ENCODE results near the gene CDC42SE2.
"Not testable (repeated sequence)": the region's sequence is repeated elsewhere in the genome, so short reads cannot be mapped to it uniquely, and the experiment has no call there.

CDC42SE2 gene

GRCh38 chr5:131250751-131251475 lies 12.9 kb upstream of the CDC42SE2 start:
- DNase-seq (ENCODE audit: low read depth): no peak

DNA sequence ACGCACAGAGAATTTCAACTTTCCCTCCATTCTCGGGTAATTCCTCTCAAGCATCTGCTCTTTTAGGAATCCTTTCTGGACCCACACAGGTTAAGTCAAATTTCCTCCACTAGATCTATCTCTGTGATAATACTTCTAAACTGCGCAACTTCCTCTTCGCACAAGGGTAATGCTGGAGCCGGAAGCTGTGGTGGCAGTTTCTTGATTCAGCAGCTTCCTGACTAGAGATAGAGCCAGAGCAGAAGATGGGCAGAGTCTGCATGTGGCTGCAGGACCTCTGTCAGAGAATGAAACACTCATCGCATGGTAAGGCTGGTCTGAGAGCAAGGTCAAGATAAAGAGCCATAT lies 11.1 kb upstream of the CDC42SE2 start:
- no peak for DNase-seq (ENCODE audit: low read depth)

DNA sequence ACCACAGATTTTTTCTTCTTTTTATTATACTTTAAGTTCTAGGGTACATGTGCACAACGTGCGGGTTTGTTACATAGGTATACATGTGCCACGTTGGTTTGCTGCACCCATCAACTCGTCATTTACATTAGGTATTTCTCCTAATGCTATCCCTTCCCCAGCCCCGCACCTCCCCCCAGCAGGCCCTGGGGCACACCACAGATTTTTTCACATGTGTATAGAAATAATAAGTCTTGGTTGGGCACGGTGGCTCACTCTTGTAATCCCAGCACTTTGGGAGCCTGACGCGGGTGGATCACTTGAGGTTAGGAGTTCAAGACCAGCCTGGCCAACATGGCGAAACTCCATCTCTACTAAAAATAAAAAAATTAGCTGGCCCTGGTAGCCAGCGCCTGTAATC lies 9.8 kb upstream of the CDC42SE2 start:
- DNase-seq (ENCODE audit: low read depth): not testable (repeated sequence)

- no peak for DNase-seq (ENCODE audit: low read depth)
These were observed 9.1 kb upstream of the CDC42SE2 start for GRCh38 chr5:131254741-131255140.

GRCh38 chr5:131256507-131256823 lies 7.4 kb upstream of the CDC42SE2 start:
- no peak for DNase-seq (ENCODE audit: low read depth)

DNA sequence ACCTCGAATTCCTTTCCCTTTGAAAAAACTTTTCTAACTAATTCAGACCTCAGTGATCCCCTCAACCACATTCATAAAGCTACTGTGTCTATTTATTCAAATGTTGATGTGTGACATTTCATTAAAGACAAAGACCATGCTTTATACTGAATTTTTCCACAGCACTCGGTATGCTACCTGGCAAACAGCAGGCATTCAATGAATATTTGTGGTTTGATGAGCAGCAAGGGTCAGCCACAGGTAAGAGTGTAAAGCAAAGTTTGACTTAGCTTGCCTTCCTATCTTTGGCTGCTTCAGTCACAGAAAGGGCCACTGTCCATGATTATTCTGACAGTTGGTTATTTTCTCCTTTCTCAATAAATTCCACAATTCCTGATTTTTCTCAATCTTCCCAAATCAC lies 5.1 kb upstream of the CDC42SE2 start:
- no peak for DNase-seq (ENCODE audit: low read depth)

DNA sequence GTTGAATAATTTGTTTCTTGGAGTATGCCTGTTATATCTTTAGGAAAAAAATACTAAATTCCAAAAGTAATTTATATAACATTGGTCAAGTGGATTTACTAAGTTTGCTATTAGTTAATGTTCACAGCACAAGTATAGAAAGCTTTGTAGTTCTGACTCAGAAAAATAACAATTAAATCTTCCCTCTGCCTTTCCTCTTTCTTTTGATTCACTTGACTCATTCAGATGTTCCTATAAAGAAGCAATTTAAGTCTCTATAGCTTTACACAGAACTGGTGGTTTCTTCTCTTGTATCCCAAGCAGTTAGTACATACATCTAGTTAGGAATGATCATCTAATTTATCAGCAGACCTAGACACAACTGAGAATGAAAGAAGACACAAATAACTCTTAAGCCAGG lies 4.5 kb upstream of the CDC42SE2 start:
- no peak for DNase-seq (ENCODE audit: low read depth)

DNA sequence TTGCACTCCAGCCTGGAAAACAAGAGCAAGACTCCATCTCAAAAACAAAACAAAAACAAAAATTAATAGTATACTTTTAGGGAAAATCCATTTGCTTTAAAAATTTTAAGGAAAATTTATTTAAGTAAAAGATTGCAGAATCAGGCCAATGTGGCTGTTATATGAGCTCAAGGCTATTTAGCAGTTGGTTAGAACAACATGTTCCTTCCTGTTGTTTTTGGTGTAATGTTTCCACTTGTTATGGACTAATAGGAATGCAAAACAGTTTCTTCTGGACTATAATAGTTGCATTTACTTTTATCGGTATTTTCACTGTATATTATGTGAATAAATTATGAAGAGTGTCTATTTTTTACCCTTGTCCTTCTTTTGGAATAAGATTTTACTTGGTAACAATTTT lies 3.0 kb upstream of the CDC42SE2 start:
- DNase-seq (ENCODE audit: low read depth): no peak

DNA sequence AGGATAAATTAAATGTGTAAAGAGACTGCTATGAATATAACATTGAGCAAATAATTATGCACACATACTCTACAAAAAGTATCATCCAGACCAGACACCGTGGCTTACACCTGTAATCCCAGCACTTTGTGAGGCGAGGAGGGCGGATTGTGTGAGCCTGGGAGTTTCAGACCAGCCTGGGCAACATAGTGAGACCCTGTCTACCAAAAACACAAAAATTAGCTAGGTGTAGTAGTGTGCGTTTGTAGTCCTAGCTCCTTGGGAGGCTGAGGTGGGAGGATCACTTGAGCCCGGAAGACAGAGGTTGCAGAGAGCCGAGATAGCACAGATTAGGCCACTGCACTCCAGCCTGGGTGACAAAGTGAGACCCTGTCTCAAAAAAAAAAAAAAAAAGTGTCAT lies 2.4 kb upstream of the CDC42SE2 start:
- DNase-seq (ENCODE audit: low read depth): no peak

GRCh38 chr5:131262953-131263541 lies 806 bp upstream of the CDC42SE2 start:
- no peak for DNase-seq (ENCODE audit: low read depth)

DNA sequence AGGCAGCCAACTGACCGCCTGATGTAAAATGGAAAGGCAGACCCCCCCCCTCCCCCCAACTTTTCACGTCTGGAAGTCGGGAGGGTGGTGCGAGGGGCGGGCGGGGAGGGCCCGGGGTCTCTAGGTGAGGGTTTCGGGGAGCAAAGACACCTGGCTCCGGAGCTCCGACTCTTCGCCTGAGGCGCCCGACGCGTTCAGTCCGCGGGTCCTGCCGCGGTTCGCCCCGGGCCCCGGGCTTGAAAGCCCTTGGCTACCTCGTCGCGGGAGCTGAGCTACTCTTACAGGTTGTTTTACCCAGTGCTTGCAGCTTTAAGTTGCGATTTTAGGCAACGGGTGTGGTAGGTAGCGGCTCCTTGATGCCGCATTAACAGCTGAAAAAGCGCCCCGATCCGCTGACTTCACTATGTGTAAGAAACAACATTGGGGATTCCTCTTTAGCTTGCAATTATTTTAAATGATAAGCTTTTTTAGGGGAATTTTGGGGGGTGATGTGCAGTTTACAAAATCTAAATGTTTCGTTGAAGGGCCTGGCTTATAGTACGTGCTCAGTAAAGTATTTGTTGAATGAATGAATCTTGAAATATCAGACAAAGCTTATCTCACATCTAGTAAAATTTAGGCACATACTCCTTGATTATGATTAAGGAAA lies 722 bp downstream of the CDC42SE2 start:
- no peak for DNase-seq (ENCODE audit: low read depth)

GRCh38 chr5:131265311-131265803 lies 1.5 kb downstream of the CDC42SE2 start:
- no peak for DNase-seq (ENCODE audit: low read depth)

- DNase-seq (ENCODE audit: low read depth): no peak
These were observed 2.7 kb downstream of the CDC42SE2 start for GRCh38 chr5:131266370-131267060.

- DNase-seq (ENCODE audit: low read depth): no peak
These were observed 5.0 kb downstream of the CDC42SE2 start for GRCh38 chr5:131268758-131269370.

- DNase-seq (ENCODE audit: low read depth): no peak
These were observed 7.0 kb downstream of the CDC42SE2 start for GRCh38 chr5:131270809-131271208.

DNA sequence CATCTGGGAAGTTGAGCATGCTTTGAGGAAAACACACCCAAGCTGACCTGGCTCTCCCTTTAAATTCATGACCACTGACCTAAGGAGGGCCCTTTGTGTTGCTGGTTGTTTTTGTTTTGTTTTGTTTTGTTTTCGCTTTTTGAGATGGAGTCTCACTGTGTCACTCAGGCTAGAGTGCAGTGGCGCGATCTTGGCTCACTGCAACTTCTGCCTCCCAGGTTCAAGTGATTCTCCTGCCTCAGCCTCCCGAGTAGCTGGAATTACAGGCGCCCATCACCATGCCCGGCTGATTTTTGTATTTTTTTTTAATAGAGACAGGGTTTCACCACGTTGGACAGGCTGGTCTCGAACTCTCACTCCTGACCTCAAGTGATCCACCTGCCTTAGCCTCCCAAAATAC lies 8.0 kb downstream of the CDC42SE2 start:
- not testable (repeated sequence) for DNase-seq (ENCODE audit: low read depth)

- no peak for DNase-seq (ENCODE audit: low read depth)
These were observed 8.5 kb downstream of the CDC42SE2 start for GRCh38 chr5:131272307-131272706.

DNA sequence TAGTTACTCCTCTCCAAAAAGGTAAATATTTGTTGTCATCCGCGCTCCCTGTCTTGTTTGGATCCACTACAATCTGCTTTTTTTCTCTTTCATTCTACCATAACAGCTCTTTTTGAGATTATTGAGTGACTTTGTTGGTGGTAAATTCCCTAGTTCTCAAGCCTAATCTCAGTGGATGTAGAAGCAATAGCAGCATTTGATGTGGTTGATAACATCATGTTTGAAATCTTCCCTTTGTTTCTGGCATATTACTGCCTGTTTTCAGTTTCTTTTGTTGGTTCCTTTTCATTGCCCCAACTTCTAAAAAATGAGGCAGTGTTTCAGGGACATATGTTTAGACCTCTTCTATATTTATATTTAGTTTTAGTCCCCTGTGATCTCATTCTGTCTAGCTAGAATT lies 8.9 kb downstream of the CDC42SE2 start:
- DNase-seq (ENCODE audit: low read depth): no peak

- DNase-seq (ENCODE audit: low read depth): no peak
These were observed 10.6 kb downstream of the CDC42SE2 start for GRCh38 chr5:131274326-131275063.

- DNase-seq (ENCODE audit: low read depth): no peak
These were observed 12.2 kb downstream of the CDC42SE2 start for GRCh38 chr5:131276072-131276471.

- no peak for DNase-seq (ENCODE audit: low read depth)
These were observed 13.6 kb downstream of the CDC42SE2 start for GRCh38 chr5:131277447-131277846.
